Erythroblast (primary cell): ENCODE results near the gene CELA1.

Experiments used
- DNase-seq, 2 experiments: peaks; one replicate each; lab custom pipeline; 2025; lab: John Stamatoyannopoulos, UW
- GATA1 ChIP-seq: IDR thresholded peaks from 2 replicates; pipeline ENCODE4 v1.6.1; 2011; ENCODE audit warnings: low read depth, mild to moderate bottlenecking, control low read depth, low read length, moderate library complexity
- POLR2A ChIP-seq: IDR thresholded peaks from 2 replicates; pipeline ENCODE4 v1.6.1; 2011; ENCODE audit warnings: mild to moderate bottlenecking, low read length

The CELA1 gene

GRCh38 chr12:51368640-51369517 lies 22.4 kb upstream of the CELA1 start:
- peak; percentile 67 to 88 for DNase-seq
- TF ChIP-seq POLR2A (peak; percentile 34), GATA1 (no peak)

GRCh38 chr12:51365276-51365675 lies 18.8 kb upstream of the CELA1 start:
- TF ChIP-seq GATA1 (no peak), POLR2A (no peak)
- no peak for DNase-seq

- no peak for TF ChIP-seq GATA1
- no peak for TF ChIP-seq POLR2A
- DNase-seq, result no peak
Observed at GRCh38 chr12:51364001-51364400, 17.5 kb upstream of the CELA1 start.

- DNase-seq, result peak in 1 of 2 experiments; percentile 34
- TF ChIP-seq GATA1 (no peak), POLR2A (no peak)
Observed at GRCh38 chr12:51362747-51363342, 16.4 kb upstream of the CELA1 start.

- no peak for DNase-seq
- TF ChIP-seq POLR2A (no peak), GATA1 (no peak)
Observed at GRCh38 chr12:51362307-51362706, 15.8 kb upstream of the CELA1 start.

- DNase-seq, result peak; percentile 27 to 28
- TF ChIP-seq POLR2A (no peak), GATA1 (no peak)
Observed at GRCh38 chr12:51361161-51362016, 14.9 kb upstream of the CELA1 start.

GRCh38 chr12:51360315-51360714 lies 13.8 kb upstream of the CELA1 start:
- DNase-seq, result no peak
- TF ChIP-seq POLR2A, result no peak
- TF ChIP-seq GATA1, result no peak

GRCh38 chr12:51359851-51360250 lies 13.4 kb upstream of the CELA1 start:
- TF ChIP-seq POLR2A (no peak), GATA1 (no peak)
- no peak for DNase-seq

- DNase-seq, result no peak
- TF ChIP-seq GATA1, result no peak
- TF ChIP-seq POLR2A, result no peak
Observed at GRCh38 chr12:51358496-51358895, 12.0 kb upstream of the CELA1 start.

GRCh38 chr12:51357374-51358047 lies 11.0 kb upstream of the CELA1 start:
- TF ChIP-seq POLR2A (no peak), GATA1 (no peak)
- no peak for DNase-seq

- peak; percentile 53 to 67 for DNase-seq
- no peak for TF ChIP-seq POLR2A
- TF ChIP-seq GATA1, result no peak
Observed at GRCh38 chr12:51351913-51352532, 5.5 kb upstream of the CELA1 start.

GRCh38 chr12:51349026-51349425 lies 2.5 kb upstream of the CELA1 start:
- TF ChIP-seq POLR2A, result no peak
- TF ChIP-seq GATA1, result no peak

GRCh38 chr12:51348116-51348515 lies 1.6 kb upstream of the CELA1 start:
- no peak for DNase-seq
- TF ChIP-seq GATA1 (no peak), POLR2A (no peak)

More at GRCh38 chr12:51349026-51349425, 2.5 kb upstream of the CELA1 start:
- no peak for DNase-seq
